B cell (primary cell): ENCODE results near the gene APOH. TPM values are rescaled to one million over a fixed set of nuclear protein-coding genes. Genes with fewer than 3 reads are reported as not detected.

ENCODE experiments used
- ATAC-seq: fragments of 200-7000 bp; cut with Tn5 transposase; one replicate; pipeline ENCODE4 v1.10.0; 2021; ENCODE audit warnings: low read depth, mild to moderate bottlenecking, moderate number of reproducible peaks, moderate library complexity
- CTCF ChIA-PET: fragments of 350-600 bp; sonication (Branson Sonifier 250); formaldehyde crosslinking; loops from one replicate; lab custom pipeline; 2021; ENCODE audit warnings: antibody characterized with exemption, inconsistent platforms; lab: Charles Lee
- POLR2A ChIA-PET: fragments of 350-600 bp; sonication (Branson Sonifier 250); formaldehyde crosslinking; loops from one replicate; lab custom pipeline; 2021; ENCODE audit warnings: antibody characterized with exemption; lab: Charles Lee
- DNase-seq: peaks from one replicate; pipeline ENCODE4 v3.0.0; 2013
- H2AFZ ChIP-seq: 2 replicates; pipeline ENCODE4 v1.6.1; 2012; ENCODE audit warnings: mild to moderate bottlenecking, low read depth, low read length; ENCODE audit not compliant: insufficient read depth, poor library complexity, severe bottlenecking
- H3K27ac ChIP-seq, 2 donors: 1 replicate in 1 of 2; 2 replicates in 1 of 2; pipeline ENCODE4 v1.5.1; 2012 to 2013; ENCODE audit warnings: low read length in 2 of 2, mild to moderate bottlenecking in 2 of 2, moderate library complexity in 1 of 2
- H3K27me3 ChIP-seq, 4 experiments: fragments of 200-600 bp in 1 of 4; sonication (generic) in 1 of 4; replicated peaks in 1 of 4; 1 replicate in 2 of 4; 2 replicates in 2 of 4; pipeline versions ENCODE4 v1.6.1 to v1.7.0; 2013 to 2016; ENCODE audit warnings: low read length in 3 of 4, mild to moderate bottlenecking in 2 of 4, mixed read lengths in 1 of 4, moderate library complexity in 1 of 4; ENCODE audit not compliant: insufficient read depth in 4 of 4, control insufficient read depth in 3 of 4; ENCODE audit errors: control extremely low read depth in 1 of 4
- H3K36me3 ChIP-seq, 2 experiments: replicated peaks in 1 of 2; 1 replicate in 1 of 2; 2 replicates in 1 of 2; pipeline versions ENCODE4 v1.6.1 to v1.7.1; 2013; ENCODE audit warnings: low read length in 1 of 2; ENCODE audit not compliant: insufficient read depth in 2 of 2, control insufficient read depth in 1 of 2; ENCODE audit errors: control extremely low read depth in 1 of 2, extremely low read depth in 1 of 2
- H3K4me1 ChIP-seq, 2 donors: fragments of 200-600 bp in 1 of 2; sonication (generic) in 1 of 2; 1 replicate in 1 of 2; 2 replicates in 1 of 2; pipeline versions ENCODE4 v1.5.1 to v1.6.1; 2013 to 2017; ENCODE audit warnings: low read length in 2 of 2; ENCODE audit not compliant: control insufficient read depth in 2 of 2, insufficient read depth in 2 of 2
- H3K4me2 ChIP-seq: replicated peaks from 2 replicates; pipeline ENCODE3; 2012; ENCODE audit warnings: mild to moderate bottlenecking, low read depth, low read length; ENCODE audit not compliant: poor library complexity, severe bottlenecking
- H3K4me3 ChIP-seq, 5 experiments: fragments of 200-600 bp in 1 of 5; sonication (generic) in 1 of 5; 1 replicate in 3 of 5; 2 replicates in 2 of 5; pipeline versions ENCODE4 v1.5.1 to v1.7.0; 2011 to 2016; ENCODE audit warnings: low read length in 4 of 5, mild to moderate bottlenecking in 4 of 5, low read depth in 2 of 5, control low read depth in 1 of 5, moderate library complexity in 1 of 5; ENCODE audit not compliant: insufficient read depth in 1 of 5; ENCODE audit errors: control extremely low read depth in 1 of 5, extremely low read depth in 1 of 5
- H3K79me2 ChIP-seq: fragments of 200-600 bp; sonication (generic); one replicate; pipeline ENCODE4 v1.6.0; 2016; ENCODE audit warnings: low read length; ENCODE audit not compliant: control insufficient read depth, insufficient read depth
- H3K9ac ChIP-seq: fragments of 200-600 bp; sonication (generic); 2 replicates; pipeline ENCODE4 v1.6.1; 2017; ENCODE audit warnings: mild to moderate bottlenecking, low read length, moderate library complexity
- H3K9me3 ChIP-seq, 3 donors: one replicate each; pipeline versions ENCODE4 v1.6.1 to v1.7.1; 2013; ENCODE audit warnings: low read length in 2 of 3; ENCODE audit not compliant: control insufficient read depth in 2 of 3, insufficient read depth in 1 of 3; ENCODE audit errors: control extremely low read depth in 1 of 3
- H4K20me1 ChIP-seq: 2 replicates; pipeline ENCODE4 v1.6.0; 2012; ENCODE audit warnings: mild to moderate bottlenecking, low read length; ENCODE audit not compliant: insufficient read depth, control insufficient read depth, poor library complexity, severe bottlenecking
- H3K27ac Mint-ChIP-seq: one replicate; pipeline ENCODE4 v1.8.0; 2021; ENCODE audit warnings: mixed read lengths
- H3K27me3 Mint-ChIP-seq: one replicate; pipeline ENCODE4 v1.8.0; 2021; ENCODE audit warnings: mixed read lengths
- H3K4me1 Mint-ChIP-seq: one replicate; pipeline ENCODE4 v1.8.0; 2021; ENCODE audit warnings: mixed read lengths
- H3K4me3 Mint-ChIP-seq: one replicate; pipeline ENCODE4 v1.8.0; 2021; ENCODE audit warnings: mixed read lengths
- H3K9me3 Mint-ChIP-seq: one replicate; pipeline ENCODE4 v1.8.0; 2022; ENCODE audit warnings: mixed read lengths; ENCODE audit not compliant: insufficient read depth
- EZH2 ChIP-seq: IDR thresholded peaks from 2 replicates; pipeline ENCODE4 v1.6.1; 2012; ENCODE audit warnings: borderline replicate concordance, low read depth, mild to moderate bottlenecking, moderate library complexity, low read length; ENCODE audit not compliant: insufficient read depth, poor library complexity, severe bottlenecking
- WGBS: methylation state at CpG from one replicate; pipeline ENCODE4 v1.1.5; 2013; ENCODE audit warnings: missing lambda C conversion rate; ENCODE audit not compliant: insufficient coverage; 5-methylcytosine and 5-hydroxymethylcytosine counted together
- intact Hi-C: fragments of 100-400 bp; cut with micrococcal nuclease; formaldehyde crosslinking; loops from one replicate; pipeline ENCODE4 v1.10.0; 2022
- polyA plus RNA-seq: library from polyadenylated mRNA; depleted of rRNA; stranded (reverse); fragments of >200 nt; gene quantifications from 2 replicates; pipeline ENCODE4 v1.2.3, GENCODE V29; 2012
- total RNA-seq, 2 donors: library from RNA; stranded (reverse); fragments of 120-200 nt in 1 of 2; gene quantifications; 1 replicate in 1 of 2; 2 replicates in 1 of 2; pipeline versions ENCODE4 v1.2.3 to v1.2.4, GENCODE V29; 2013 to 2022
- TF ChIP-seq, protein P1 (sequence below): fragments of 200-600 bp; IDR thresholded peaks from one replicate; pipeline ENCODE4 v1.8.0; 2022; ENCODE audit warnings: antibody characterized with exemption, mild to moderate bottlenecking

The APOH gene
- total and polyA plus RNA-seq, 2 donors (not counting 1 experiment from before 2014, with no cell fraction given): not detected

DNA sequence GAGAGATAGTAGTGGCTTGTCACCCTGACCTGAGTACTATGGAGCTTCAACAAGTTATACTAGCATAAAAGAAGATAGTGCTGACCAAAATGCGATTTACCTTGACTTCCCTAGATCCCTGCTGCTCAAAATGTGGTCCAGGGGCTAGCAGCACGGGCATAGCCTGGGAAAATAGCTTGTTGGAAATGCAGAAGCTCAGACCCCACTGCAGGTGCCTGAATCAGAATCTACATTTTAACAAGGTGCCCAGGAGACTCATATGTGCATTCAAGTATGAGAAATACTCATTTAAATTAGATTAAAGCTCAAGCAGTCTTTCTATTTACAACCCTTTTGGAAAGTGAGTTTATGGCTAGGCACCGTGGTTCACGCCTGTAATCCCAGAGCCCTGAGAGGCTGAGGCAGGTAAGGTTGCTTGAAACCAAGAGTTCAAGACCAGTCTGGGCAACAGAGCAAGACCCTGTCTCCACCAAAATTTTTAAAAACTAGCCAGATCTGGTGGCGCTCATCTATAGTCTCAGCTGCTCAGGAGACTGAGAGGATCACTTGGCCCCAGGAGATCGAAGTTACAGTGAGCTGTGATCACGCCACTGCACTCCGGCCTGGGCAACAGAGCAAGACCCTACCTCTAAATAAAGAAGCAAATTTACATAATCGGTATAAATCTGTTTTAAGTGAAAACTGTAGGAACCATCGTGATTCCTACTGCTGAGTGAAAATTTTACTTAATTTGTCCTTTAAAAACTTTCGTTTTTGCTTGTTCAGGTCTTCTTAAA is 7.3 kb downstream of the APOH start:
- DNase-seq: no peak
- peaks cover 1% of the 10 kb centered on the region for H3K4me1 Mint-ChIP-seq
- Histone ChIP-seq H3K27me3 (peaks cover 0 to 6% (median 0%) of the 10 kb centered on the region in 4 experiments), H3K36me3 (no peaks in the 10 kb centered on the region), H3K27ac (no peak overlapping the region), H3K4me1 (no peaks in the 10 kb centered on the region), H3K79me2 (no peaks in the 10 kb centered on the region), H3K4me3 (no peak overlapping the region), H3K9me3 (peaks cover 0 to 10% (median 0%) of the 10 kb centered on the region in 3 donors), H2AFZ (no peak overlapping the region), H3K4me2 (no peak overlapping the region), H4K20me1 (no peaks in the 10 kb centered on the region), H3K9ac (no peak overlapping the region)
- intact Hi-C loops: no loop called here
- no peak overlapping the region for H3K27ac Mint-ChIP-seq
- peaks cover 35% of the 10 kb centered on the region for H3K27me3 Mint-ChIP-seq
- WGBS: 74% methylated on average over 3 of the region's 11 CpGs
- H3K4me3 Mint-ChIP-seq: no peak overlapping the region
- TF ChIP-seq, protein P1, sequence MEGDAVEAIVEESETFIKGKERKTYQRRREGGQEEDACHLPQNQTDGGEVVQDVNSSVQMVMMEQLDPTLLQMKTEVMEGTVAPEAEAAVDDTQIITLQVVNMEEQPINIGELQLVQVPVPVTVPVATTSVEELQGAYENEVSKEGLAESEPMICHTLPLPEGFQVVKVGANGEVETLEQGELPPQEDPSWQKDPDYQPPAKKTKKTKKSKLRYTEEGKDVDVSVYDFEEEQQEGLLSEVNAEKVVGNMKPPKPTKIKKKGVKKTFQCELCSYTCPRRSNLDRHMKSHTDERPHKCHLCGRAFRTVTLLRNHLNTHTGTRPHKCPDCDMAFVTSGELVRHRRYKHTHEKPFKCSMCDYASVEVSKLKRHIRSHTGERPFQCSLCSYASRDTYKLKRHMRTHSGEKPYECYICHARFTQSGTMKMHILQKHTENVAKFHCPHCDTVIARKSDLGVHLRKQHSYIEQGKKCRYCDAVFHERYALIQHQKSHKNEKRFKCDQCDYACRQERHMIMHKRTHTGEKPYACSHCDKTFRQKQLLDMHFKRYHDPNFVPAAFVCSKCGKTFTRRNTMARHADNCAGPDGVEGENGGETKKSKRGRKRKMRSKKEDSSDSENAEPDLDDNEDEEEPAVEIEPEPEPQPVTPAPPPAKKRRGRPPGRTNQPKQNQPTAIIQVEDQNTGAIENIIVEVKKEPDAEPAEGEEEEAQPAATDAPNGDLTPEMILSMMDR: no peak
- no peak for TF ChIP-seq EZH2
- no peaks in the 10 kb centered on the region for H3K9me3 Mint-ChIP-seq
- ChIA-PET CTCF (interaction anchor here (0.6 kb wide), 1 partner anchor 25 kb away, joined by 3 read pairs; no protein-coding TSS in a partner anchor), POLR2A (no interaction called here)
- ATAC-seq: no peak

DNA sequence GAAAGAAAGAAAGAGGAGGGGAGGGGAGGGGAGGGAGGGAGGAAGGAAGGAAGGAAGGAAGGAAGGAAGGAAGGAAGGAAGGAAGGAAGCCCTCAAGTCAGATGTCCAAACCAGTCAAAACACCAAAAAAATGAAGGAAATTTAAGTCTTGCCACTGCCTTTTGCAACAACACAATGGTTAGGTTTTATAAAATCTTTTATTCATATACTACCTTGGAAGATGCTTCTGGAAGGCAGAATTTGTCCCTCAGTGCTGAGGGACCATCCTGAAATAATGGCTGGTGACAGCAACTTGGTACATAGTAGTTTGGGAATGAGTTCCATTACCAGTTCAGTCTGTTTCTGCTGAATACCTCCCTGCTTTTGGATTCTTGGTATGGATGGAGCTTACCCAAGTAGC is 7.9 kb downstream of the APOH start:
- Histone ChIP-seq H2AFZ (no peak overlapping the region), H3K4me1 (no peaks in the 10 kb centered on the region), H3K4me3 (no peak overlapping the region), H3K27ac (no peak overlapping the region), H3K4me2 (no peak overlapping the region), H3K79me2 (no peaks in the 10 kb centered on the region), H3K27me3 (peaks cover 0 to 6% (median 0%) of the 10 kb centered on the region in 4 experiments), H3K9ac (no peak overlapping the region), H4K20me1 (no peaks in the 10 kb centered on the region), H3K36me3 (no peaks in the 10 kb centered on the region), H3K9me3 (peaks cover 0 to 10% (median 0%) of the 10 kb centered on the region in 3 donors)
- TF ChIP-seq, protein P1: no peak
- TF ChIP-seq EZH2: no peak
- intact Hi-C loops: no loop called here
- ChIA-PET POLR2A (no interaction called here), CTCF (interaction anchor here (0.6 kb wide), 1 partner anchor 25 kb away, joined by 3 read pairs; no protein-coding TSS in a partner anchor)
- Mint-ChIP-seq H3K9me3 (no peaks in the 10 kb centered on the region), H3K27me3 (peaks cover 40% of the 10 kb centered on the region), H3K27ac (no peak overlapping the region), H3K4me1 (peaks cover 1% of the 10 kb centered on the region), H3K4me3 (no peak overlapping the region)
- ATAC-seq: no peak
- no peak for DNase-seq
